Measurements from ENCODE around the gene GRB10.

- no peak for TF ChIP-seq POLR2A (IDR thresholded peaks at IDR 0.05)
- no peak for TF ChIP-seq CTCF (IDR thresholded peaks at IDR 0.05)
These were observed 163.0 kb downstream of the GRB10 start for GRCh38 chr7:50619684-50620083.

Measured in Peyer's patch (tissue), 4 donors.